ENCODE measurements around the gene NPR3.

NPR3 gene

DNA sequence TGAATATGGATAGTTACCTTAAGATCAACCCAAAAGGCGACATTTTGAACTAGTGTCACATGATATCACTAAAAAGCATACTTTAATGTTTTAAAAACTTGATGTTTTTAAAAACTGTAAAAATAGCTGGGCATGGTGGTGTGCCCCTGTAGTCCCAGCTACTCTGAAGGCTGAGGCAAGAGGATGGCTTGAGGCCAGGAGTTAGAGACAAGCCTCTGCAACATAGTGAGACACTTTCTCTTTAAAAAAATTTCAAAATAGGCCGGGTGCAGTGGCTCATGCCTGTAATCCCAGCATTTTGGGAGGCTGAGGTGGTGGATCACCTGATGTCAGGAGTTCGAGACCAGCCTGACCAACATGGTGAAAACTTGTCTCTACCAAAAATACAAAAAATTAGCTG is 129.5 kb downstream of the NPR3 start:
- H3K27me3 ChIP-seq (ENCODE audit: control insufficient read depth, insufficient read depth, low read length), result no peaks in the 10 kb centered on the region
- no peaks in the 10 kb centered on the region for H3K36me3 ChIP-seq (ENCODE audit: control insufficient read depth, insufficient read depth, low read length)
- H3K4me1 ChIP-seq, result no peaks in the 10 kb centered on the region
- TF ChIP-seq, protein P1, sequence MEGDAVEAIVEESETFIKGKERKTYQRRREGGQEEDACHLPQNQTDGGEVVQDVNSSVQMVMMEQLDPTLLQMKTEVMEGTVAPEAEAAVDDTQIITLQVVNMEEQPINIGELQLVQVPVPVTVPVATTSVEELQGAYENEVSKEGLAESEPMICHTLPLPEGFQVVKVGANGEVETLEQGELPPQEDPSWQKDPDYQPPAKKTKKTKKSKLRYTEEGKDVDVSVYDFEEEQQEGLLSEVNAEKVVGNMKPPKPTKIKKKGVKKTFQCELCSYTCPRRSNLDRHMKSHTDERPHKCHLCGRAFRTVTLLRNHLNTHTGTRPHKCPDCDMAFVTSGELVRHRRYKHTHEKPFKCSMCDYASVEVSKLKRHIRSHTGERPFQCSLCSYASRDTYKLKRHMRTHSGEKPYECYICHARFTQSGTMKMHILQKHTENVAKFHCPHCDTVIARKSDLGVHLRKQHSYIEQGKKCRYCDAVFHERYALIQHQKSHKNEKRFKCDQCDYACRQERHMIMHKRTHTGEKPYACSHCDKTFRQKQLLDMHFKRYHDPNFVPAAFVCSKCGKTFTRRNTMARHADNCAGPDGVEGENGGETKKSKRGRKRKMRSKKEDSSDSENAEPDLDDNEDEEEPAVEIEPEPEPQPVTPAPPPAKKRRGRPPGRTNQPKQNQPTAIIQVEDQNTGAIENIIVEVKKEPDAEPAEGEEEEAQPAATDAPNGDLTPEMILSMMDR (IDR thresholded peaks at IDR 0.05), result no peak
- H3K9me3 ChIP-seq (ENCODE audit: control insufficient read depth, low read length), result no peaks in the 10 kb centered on the region
- H3K27ac ChIP-seq, result no peak overlapping the region
- H3K4me2 ChIP-seq (ENCODE audit: low read length), result no peak overlapping the region
- no peaks in the 10 kb centered on the region for H3K79me2 ChIP-seq
- H3K9ac ChIP-seq, result no peak overlapping the region
- no peak overlapping the region for H3K4me3 ChIP-seq (ENCODE audit: low read depth, low read length)
- H2AFZ ChIP-seq, result no peak overlapping the region
